Fibroblast of skin of left biceps (primary cell): ENCODE data around the gene SNRNP48.

Source experiments
- DNase-seq, 2 experiments: peaks; one replicate each; pipeline ENCODE4 v3.0.0-alpha.2; 2013; ENCODE audit warnings: low read depth in 2 of 2

Gene SNRNP48

DNA sequence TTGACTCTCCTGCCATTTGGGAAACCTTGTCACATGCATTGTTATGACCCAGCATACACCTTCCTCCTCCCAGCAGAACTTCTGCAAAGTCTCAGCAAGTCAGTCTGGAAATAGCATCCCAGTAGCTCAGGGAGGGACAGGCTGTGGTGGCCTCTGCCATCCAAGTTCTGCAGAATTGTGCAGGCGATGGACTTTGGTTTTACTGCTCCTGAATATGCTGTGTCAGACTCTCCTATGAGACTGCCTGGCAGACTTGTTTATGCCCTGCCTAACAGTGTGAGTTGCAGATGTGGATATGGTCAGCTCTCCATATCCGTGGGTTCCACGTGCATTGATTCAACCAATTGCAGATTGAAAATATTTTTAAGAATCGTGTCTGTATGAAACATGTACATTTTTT, 52.8 kb downstream of the SNRNP48 start:
- DNase-seq: no peak

DNA sequence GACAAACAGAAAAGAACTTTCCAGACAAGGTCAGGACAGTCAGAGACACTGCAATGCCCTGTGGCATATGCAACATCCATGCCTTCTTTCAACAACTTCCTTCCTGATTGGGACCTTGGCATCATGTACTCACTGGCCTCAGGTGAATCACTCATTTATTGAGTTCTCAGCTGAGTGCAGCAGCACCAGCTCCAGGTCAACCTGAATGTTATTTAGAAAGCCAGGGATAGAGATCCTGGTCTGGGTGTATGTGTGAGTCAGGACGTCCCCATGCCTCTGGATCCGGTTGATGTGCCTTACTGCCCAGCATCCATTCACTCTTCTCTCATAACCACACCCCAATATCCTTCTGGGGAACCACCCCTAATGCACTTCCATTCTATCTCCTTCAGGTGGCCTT, 54.4 kb downstream of the SNRNP48 start:
- DNase-seq: no peak

DNA sequence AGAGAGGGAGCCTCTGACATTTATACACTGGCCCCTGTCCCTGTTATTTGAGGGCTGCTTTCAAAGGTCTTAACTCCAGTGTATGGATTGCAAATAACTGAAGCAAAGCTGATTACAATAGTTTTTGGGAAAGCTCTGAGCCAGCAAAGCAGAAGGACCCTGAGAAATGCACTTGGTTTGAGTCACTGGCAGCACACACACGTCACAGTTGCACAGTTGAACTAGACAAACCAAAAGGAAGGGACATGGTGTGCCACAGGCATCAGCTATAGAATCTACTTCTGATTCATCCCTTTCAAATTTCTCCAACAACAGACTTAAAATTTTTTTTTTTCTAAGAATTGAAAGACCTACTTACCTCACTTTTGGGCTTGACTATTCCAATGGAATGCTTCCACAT, 56.4 kb downstream of the SNRNP48 start:
- no peak for DNase-seq

DNA sequence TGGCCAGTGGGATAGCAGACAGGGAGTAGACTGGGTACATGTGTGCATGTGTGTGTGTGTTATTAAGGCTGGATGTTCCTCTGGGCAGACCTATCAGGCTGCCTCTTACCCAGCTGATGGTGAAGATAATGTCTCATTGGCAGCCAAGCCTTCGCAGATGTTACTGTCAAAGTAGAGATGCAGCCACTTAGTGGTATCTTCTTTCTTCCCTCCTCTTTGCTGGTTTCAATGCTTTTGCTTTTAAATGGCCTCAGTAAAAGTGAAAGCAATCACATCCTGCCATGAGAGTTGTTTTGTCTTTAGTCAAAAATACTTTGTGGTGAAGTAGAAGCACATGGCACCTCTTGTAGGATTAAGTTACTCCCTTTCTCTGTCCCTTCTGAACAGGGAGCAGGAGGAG, 57.5 kb downstream of the SNRNP48 start:
- no peak for DNase-seq

DNA sequence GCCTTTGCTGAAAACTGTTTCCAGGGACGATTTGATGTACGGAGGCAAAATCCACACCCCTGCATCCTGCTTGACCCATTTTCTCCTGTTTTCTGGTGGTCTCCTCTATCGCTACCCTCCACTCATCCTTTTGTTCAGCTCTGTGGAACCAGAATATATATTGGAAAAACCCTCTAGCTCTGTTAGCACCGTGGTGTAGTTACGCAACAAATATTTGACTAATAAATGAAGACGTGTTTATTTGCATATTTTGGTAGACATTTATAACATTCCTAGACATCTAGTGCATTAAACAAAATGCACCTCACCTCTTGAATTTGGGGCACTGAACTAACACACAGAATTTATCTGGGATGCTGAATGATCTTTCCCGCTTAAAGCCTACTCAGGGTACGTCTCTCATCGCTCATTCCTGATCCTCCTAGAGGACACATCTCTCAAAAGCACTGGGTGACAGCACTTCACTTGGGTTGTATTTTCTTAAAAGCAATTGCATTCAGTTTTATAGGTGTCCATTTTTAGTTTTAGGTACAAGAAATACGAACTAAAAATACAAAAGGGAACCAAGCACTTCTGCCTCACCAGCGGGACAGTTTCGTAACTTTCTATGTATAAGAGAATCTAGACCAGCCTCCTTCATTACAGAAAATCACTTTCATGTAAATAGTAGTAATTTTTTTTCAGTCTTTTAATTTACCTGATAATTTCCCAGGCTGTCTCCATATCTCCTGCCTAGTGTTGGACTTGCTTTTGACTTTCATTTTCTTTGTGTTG, 59.2 kb downstream of the SNRNP48 start:
- DNase-seq: no peak

DNA sequence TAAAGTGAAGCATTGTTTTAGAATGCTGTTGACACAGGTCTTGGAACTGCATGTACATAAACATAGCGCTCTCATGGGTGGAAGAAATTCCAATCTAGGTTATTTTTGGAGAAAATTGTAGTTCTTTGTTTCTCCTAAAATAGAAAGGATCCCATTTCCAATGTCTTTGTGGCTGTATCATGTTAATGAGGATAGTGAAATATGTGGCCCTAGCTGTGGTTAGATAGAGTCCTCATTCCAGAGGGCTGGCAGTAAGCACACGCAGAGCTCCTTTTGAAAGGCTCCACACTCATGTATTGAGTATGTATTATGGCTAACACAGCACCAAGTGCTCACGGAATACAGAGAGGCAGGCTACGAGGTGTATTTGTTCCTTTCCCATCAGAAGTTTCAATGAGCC, 60.9 kb downstream of the SNRNP48 start:
- DNase-seq: no peak

DNA sequence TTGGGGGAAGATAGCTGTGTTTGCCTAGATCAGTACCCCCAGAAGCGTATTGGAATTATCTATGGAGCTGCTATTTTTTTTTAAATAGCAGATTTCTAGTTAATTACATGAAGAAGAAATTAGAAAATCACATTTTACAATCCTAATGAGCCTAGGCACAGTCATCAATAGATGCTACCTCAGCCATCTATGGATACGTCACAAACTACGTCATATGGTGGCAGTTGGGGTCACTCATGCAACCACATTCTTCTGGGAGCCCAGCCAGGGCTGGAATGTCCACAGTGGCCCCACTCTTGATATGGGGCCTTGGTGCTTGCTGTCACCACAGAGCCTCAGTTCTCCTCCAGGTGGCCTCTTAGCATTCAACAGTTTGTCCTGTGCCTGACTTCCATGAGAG, 63.0 kb downstream of the SNRNP48 start:
- DNase-seq: no peak

DNA sequence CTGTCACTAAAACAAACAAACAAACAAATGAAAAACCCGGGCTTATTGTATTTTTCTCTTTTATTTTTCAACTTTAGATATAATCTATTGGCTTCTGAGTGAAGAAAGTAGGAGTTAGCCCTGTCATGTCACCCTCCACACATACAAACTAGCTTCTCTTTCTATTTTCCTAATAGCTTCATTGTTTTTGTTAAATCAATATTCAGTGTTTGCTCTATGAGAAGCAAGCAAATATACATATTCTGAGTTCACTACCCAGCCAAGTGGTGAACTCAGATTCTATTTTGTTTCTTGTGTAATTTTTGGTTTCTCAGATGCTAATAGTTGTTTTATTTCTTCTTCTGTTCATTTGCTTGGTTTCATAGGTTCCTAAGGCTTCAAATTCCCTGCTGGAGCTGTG, 66.4 kb downstream of the SNRNP48 start:
- no peak for DNase-seq

DNA sequence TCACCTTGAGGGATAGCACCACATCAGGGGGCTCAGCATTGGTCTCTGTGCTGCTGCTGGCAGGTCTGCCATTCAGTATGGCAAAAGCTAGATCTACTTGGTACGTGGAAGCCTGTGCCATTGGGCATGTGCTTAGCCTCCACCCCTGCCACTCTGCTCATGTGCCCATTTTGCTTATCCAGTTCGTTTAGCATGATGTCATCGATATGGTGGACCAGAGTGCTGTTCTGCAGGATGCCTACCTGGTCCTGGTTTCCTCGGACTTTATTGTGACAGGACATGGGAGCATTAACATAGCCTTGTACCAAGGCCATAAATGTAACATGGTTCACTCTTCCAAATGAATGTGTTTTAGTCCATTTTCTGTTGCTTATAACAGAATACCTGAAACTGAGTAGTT, 68.5 kb downstream of the SNRNP48 start:
- no peak for DNase-seq

DNA sequence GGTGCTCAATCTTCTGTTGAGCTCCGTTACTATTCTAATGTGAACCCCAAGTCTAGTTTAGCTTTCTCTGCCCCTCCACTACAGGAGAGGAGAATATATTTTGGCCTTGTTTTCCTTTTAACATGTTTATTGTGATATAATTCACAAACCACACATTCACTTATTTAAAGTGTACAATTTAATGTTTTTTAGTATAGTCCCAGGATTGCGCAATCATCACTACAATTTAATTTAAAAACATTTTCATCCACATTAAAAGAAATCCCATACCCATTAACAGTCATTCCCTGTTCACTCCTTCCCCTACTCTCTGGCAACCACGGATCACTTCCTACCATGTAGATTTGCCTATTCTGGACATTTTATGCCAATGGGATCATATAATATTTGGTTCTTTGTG, 71.4 kb downstream of the SNRNP48 start:
- no peak for DNase-seq
